HG03039 (cell line): Measurements from ENCODE around the gene LMOD2.

ENCODE experiments used
- ATAC-seq: cut with Tn5 transposase; IDR thresholded peaks from one replicate; pipeline ENCODE4 v1.9.1; 2021; ENCODE audit warnings: mild to moderate bottlenecking, moderate library complexity; ENCODE audit not compliant: unreplicated experiment

LMOD2 gene

DNA sequence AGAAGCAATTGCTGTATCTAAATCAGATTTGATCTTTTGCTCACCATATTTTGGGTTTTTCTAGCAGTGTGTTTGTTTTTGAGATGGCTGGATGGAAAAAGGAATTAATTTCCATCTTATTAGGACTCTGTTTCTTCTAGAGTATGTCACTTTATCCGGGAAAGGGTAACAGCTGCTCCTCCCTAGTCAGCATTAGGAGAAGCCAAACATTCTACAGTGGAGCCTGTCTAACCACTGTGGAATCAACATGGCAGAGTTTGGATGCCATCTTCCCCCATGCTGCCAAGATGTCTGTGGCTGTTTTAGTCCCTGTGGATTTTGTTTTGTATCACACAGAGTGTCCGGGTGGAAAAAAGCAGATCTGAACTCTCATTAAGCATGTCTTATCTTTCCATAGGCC is 16.0 kb upstream of the LMOD2 start:
- ATAC-seq = no peak

DNA sequence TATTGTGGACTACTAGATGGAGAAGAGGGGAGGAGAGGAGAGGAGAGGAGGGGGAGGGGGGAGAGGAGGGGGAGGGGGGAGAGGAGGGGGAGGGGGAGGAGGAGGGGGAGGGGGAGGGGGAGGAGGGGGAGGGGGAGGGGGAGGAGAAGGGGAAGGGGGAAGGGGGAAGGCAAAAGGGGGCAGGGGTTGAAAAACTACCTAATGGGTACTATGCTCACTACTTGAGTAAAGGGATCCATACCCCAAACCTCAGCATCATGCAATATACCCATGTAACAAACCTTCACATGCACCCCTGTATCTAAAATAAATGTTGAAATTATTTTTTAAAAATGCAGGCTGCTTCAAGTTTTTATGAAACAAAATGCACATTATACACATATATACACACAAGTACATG is 15.1 kb upstream of the LMOD2 start:
- ATAC-seq = no peak

DNA sequence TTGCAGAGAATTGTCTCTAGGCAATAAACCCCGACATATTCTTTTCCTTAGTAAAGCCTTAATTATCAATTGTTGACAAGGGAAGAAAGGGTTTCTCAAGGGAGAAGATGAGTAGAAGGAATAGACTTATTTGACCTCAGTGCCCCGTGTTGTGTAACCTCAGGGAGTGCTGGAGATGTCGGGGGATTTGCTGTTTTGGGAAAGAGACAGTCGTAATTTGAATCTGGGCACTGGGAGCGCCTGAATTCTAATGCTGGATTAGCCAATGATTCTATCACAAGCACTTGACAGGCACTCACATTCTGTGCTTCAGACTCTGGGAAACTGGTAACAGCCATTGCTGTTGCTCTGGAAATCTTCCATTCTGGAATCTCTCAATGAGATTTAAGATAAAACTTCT is 13.8 kb upstream of the LMOD2 start:
- ATAC-seq = no peak

DNA sequence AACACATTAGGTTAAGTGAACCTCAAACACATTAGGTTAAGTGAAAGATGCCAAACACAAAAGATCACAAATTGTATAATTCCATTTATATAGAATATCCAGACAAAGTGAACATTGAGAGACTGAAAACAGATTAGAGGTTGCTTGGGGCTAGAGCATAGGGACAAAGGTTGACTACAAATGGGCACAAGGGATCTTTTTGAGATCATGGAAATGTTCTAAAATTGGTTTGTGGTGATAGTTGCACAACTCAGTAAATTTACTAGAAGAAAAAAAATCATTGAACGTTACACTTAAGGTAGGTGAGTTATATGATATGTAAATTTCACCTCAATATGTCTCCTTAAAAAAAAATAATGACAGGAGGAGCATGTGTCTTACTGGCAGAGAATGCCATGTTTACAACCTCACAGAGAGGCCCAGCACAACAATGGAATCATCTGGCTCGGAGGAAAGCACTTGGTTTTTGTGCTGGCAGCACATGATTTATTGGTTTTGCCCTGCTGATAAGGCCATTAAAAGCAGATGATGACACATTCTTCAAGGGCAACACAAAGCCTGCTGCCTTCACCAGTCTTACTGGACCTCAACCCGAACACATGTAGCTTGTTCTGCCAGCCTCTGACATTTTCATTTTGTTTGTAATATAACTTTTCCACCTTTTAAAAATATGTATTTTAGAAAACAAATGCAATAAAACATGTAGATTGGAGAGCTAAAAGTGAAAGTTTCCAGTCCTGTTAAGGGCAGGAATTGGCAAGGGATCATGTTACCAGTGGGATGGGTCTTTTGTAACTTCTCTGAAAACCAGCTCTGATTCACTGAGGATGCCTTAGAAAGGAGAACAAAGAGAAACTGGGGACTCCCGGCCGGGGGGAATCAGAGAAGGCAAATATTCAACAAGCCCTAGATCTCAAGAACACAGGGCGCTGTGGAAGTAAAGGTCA is 11.9 kb upstream of the LMOD2 start:
- ATAC-seq = no peak

DNA sequence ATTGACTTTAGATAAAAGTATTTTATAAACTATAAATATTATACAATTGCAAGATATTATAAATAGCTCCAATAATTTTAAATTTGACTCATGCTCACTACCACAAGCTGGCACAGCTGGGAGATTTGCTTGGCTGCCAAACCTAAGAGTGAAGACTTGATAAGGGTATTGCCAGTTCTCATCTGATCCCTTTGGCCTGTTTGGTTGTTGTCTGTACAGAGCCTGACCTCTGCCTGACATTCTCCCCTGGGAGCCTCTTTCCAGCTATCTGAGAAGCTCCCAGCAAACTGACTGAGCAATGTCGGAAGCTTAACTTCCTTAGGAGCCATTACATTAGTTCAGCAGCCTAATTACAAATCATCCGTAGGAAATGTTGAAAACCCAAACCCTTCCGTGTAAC is 10.2 kb upstream of the LMOD2 start:
- no peak for ATAC-seq

DNA sequence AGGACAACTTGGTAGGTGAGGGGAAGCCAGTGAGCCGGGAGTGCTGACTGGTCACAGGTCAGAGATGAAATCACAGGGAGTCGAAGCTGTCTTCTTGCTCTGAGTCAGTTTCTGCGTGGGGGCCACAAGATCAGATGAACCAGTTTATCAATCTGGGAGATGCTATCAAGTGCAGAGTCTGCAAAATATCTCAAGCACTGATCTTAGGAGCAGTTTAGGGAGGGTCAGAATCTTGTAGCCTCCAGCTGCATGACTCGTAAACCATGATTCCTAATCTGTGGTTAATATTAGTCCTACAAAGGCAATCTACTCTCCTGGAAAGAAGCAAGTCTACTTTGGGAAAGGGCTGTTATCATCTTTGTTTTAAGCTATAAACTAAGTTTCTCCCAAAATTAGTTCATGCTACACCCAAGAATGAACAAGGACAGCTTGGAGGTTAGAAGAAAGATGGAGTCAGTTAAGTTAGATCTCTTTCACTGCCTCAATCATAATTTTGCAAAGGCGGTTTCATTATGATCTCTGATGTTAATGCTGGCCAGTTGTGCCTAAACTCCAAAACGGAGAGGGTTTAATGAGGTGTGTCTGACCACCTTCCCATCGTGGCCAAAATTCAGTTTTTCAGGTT is 8.4 kb upstream of the LMOD2 start:
- ATAC-seq = no peak

DNA sequence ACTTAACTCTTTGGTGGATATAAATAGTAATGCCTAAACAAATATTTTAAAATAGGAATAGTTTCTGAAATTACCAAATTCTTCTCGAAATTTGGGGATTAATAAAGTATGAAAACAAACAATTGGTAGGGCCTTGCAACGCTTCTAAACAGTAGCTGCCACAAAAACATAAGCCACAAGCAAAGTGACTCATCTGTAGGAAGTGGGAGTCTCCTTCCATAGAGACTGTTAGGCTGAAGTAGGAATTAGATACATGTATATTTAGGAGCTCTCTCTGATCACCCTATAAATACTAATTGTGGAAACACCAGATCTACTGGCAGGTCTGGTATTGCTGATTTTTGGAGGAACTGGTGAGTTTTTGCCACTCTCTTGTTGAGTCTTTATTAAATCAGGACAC is 5.7 kb upstream of the LMOD2 start:
- ATAC-seq = no peak

DNA sequence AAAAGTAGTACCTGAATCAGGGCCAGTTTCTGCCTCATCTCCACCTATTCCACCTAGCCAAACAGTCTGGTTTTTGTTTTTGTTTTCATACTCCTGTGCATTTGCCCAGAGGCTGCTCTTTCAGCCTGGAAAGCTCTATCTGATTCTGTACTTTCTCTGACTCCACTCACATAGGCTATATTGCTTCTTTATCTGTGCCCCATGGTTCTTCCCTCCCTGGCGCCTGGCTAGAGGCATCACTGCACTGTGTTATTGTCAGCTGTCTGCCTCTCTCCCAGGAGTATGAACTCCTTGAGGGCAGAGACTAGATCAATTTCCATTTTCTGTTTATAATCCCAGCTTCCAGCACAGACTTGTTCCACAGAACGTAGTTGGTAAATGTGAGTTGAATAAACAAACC is 5.1 kb upstream of the LMOD2 start:
- no peak for ATAC-seq

DNA sequence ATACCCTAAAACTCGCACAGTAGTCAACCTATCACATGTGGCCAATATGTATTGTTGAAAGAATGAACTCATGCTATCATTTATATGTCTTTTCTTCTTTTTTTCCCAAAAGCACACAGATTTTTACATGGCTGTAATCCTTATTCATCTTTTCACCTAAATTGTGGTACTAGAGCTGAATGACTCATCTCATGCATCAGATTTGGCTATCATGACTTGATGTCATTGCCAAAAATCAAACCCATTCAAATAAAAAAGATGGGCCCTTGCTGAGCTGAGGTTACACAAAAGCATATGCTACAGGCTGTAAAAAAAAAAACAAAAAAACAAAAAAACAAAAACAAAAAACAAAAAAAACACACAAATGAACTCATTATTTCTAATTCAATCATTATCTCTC is 3.3 kb upstream of the LMOD2 start:
- ATAC-seq = no peak

DNA sequence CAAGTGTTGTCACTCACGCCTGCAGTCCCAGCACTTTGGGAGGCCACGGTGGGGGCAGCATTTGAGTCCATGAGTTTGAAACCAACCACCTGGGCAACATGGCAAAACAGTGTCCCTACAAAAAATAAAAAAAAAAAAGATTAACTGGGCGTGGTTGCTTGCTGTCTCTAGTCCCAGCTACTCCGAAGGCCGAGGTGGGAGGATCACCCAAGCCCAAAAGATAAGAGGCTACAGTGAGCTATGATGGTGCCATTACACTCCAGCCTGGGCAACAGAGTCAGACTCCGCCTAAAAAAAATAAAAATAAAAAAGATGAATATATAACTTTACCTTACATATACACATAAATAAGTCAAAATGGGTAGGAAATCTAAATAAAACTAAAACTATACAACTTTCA is 2.5 kb upstream of the LMOD2 start:
- ATAC-seq = no peak

DNA sequence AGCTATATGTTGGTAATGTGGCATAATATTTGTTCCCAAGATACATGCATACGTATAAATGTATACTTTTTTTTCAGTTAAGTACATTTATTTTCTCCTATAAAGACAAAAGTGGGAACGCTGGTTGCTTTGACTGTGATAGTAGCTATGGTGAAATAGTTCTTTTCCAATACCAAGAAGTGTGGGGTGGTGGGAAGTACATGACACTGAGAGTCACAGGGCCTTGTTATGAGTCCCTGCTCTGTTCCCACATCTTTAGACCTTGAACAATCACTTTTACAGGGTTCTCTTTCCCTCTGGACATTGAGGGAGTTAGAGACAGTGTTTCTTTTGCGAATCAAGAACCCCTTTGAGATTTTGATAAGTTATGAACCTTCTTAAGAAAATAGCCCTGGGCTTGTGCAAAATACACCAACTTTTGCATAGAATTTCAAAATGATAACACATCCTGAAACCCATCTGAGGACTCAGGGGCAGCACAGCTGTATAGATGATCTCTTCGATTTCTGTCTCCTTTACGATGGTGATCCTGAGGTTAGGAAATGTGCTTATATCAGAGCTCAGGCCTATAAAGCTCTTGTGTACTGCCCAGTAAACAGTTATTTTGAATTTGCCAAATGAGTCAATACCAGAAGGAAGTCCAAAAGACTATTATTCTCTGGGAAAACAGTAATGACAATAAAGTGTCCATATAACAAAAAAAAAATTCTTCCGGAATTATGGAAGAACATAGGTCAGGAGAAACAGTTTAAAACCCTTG is 1.1 kb downstream of the LMOD2 start:
- ATAC-seq = no peak

DNA sequence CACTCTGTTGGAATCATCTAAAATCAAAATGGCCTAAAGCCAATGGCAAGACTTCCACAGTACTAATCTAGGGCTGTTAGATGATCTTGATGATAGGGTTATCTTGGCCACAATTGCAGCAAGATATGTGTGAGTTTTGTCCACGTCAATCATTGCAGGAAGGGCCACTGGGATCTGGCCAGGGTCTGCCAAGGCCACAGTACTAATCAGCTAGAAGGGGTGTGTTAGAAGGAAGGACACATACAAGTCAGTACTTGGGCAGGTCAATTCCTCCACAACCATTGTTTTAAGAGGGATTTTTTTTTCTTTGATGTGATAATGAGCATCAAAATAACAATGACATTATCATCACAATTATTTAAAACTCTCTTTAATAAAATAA is 1.6 kb downstream of the LMOD2 start:
- ATAC-seq = no peak

DNA sequence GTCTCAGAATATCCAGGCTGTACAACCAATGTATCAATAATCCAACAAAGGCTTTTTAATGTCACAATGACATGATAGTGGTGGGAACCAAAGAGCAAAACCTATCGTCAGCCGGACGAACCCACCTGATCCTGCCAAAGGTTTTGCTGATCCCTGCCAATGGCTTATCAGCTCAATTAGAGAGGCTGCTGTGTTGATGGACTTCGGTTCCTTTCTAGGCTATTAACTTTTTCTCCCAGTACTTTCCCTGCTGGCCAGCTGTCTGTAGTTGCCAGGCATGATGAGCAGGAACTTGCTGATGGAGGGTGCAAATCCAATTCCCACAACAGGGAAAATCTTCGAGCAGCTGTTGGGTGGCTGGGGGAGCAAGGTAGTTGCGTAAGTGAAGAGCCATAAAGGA is 2.4 kb downstream of the LMOD2 start:
- no peak for ATAC-seq

DNA sequence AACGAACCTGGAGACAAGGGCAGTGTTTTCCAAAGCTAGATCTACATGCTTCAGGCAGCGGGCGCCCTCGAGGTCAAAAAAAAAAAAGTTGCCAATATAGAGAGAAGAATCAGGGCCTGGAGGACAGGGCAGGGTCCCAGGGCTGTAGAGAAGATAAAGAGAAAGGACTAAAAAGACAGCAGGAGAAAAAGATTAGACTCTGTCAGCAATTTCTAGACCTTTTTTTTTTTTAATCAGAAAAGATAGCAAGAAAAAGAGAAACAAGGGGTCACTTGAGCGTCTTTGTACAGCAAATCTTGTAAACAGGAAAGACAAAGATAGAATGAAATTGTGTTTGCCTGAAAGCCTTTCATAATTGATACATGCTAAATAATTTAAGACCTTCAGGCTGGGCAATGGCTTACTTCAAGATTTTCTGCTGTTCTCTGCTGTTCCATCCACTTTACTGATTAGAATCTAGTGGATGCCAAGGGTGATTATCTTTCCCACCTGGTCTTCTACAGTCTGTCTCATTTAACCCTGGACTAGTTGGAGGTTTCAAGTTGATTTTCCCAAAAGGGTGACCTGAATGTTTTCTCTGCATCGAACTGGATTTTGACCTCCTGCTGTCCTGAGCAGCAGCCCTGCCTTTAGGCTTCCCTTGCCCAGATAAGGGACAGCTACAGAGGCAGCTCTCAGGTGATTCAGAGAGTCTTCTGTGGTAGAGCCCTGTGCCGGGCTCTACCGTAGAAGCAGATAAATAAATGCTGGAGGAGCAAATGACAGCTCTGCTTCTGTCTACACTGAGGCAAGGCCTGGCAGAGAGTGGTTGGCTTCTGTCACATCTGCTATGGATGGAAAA is 5.1 kb downstream of the LMOD2 start:
- ATAC-seq = no peak

DNA sequence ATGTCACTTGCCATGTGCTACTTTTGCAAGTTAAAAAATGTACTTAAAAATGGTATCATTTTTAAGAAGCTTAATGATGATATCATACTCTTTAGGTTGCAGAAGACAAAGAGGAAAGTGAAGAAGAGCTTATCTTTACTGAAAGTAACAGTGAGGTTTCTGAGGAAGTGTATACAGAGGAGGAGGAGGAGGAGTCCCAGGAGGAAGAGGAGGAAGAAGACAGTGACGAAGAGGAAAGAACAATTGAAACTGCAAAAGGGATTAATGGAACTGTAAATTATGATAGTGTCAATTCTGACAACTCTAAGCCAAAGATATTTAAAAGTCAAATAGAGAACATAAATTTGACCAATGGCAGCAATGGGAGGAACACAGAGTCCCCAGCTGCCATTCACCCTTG is 6.1 kb downstream of the LMOD2 start:
- ATAC-seq = no peak

DNA sequence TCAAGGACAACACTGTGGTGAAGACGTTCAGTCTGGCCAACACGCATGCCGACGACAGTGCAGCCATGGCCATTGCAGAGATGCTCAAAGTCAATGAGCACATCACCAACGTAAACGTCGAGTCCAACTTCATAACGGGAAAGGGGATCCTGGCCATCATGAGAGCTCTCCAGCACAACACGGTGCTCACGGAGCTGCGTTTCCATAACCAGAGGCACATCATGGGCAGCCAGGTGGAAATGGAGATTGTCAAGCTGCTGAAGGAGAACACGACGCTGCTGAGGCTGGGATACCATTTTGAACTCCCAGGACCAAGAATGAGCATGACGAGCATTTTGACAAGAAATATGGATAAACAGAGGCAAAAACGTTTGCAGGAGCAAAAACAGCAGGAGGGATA is 6.6 kb downstream of the LMOD2 start:
- ATAC-seq = no peak

DNA sequence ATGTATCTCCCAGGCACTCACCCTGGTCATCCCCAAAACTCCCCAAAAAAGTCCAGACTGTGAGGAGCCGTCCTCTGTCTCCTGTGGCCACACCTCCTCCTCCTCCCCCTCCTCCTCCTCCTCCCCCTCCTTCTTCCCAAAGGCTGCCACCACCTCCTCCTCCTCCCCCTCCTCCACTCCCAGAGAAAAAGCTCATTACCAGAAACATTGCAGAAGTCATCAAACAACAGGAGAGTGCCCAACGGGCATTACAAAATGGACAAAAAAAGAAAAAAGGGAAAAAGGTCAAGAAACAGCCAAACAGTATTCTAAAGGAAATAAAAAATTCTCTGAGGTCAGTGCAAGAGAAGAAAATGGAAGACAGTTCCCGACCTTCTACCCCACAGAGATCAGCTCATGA is 7.1 kb downstream of the LMOD2 start:
- no peak for ATAC-seq

DNA sequence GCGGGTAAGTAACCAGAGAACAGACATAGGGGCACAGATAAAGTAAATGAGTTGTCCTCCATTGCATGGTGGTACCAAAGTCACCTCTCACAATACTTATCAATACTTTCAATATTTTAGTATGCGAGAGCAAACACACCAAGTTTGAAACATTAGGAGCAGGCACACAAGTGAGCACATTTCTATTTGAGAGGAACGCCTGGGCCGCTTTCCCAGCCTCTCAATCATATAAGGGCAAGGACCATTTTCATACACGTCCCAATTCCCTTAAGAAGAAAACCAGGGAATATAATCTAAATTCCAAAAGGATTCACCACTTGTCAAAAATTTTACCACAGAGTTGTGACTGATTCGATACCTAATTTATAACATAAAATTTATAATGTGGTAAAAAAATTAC is 7.5 kb downstream of the LMOD2 start:
- ATAC-seq = no peak

DNA sequence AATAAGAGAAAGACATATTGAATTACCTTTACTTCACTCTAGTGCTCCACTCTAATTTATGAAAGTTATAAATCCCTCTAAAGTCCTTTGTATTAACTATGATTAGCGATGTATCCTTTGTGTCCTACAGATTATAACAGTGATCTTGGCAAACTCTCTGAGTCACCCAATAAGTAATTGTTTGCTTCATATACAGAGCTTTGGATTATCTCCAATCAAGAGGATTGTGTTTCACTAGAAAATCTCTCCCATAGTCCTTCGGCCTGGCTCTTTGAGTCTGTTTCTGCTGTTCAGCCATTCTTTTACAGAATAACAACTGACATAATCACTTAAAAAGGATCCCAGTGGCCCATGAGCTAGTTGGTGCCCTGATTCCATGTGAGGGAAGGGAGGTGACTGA is 9.5 kb downstream of the LMOD2 start:
- ATAC-seq = no peak

DNA sequence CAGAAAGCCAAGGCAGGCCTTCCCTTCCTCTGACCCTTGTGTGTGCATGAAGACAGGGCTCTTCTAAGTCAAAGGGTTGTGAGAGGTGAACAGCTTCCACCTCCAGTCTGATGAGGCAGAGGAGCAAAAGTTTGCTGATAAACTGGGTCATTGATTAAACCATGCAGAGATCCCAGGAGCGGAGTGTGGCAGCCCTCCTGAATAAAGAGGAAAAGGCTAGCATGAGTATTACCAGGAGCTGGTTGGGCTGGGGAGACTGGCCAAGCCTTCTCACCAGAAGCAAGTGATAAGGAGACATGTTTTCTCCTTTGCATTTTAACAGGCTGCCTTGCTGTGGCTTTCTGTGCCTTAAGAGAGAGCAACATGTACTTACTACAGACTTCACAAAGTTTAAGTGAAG is 10.2 kb downstream of the LMOD2 start:
- no peak for ATAC-seq

DNA sequence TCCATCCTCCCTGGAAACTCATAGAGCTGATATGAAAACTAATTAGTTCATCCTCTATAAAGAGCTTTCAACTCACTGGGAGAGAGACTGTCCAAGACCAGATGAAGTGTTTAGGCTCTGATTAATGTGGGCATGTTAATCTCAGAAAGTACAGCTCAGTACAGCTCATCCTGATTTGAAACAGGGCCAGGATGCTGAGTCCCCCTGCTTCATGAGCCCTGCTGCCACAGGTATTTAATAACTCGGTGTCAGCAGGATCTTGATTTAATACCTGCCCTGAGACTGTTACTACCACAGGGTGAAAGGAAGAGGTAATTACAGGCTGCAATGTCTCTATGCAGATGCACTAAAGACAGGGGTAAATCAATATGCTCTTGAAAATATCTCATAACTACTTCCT is 10.8 kb downstream of the LMOD2 start:
- no peak for ATAC-seq
